LNCAP (cell line): ENCODE results near the gene REX1BD.

Source experiments
- TF ChIP-seq, protein P1 (sequence below): fragments of 450-650 bp; IDR thresholded peaks from 2 replicates; pipeline ENCODE4 v1.5.1; 2017; ENCODE audit warnings: mild to moderate bottlenecking

Gene REX1BD

DNA sequence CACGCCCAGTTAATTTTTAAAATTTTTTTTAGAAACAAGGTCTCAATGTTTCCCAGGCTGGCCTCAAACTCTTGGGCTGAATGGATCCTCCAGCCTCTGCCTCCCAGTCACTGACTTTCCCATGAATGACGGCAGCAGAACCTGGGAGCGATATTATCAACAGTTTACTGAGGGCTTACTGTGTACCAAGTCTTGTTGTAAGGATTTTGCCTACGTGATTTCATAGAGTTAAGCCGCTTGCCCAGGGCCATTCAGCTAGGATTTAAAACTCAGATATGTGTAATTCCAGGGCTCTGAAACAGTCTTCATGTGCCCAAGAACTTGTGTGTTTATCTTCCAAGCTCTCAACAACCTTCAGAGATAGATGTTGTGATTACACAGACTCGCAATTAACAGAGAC lies 37.0 kb upstream of the REX1BD start:
- TF ChIP-seq, protein P1, sequence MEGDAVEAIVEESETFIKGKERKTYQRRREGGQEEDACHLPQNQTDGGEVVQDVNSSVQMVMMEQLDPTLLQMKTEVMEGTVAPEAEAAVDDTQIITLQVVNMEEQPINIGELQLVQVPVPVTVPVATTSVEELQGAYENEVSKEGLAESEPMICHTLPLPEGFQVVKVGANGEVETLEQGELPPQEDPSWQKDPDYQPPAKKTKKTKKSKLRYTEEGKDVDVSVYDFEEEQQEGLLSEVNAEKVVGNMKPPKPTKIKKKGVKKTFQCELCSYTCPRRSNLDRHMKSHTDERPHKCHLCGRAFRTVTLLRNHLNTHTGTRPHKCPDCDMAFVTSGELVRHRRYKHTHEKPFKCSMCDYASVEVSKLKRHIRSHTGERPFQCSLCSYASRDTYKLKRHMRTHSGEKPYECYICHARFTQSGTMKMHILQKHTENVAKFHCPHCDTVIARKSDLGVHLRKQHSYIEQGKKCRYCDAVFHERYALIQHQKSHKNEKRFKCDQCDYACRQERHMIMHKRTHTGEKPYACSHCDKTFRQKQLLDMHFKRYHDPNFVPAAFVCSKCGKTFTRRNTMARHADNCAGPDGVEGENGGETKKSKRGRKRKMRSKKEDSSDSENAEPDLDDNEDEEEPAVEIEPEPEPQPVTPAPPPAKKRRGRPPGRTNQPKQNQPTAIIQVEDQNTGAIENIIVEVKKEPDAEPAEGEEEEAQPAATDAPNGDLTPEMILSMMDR: no peak

GRCh38 chr19:18557411-18558201 lies 31.0 kb upstream of the REX1BD start, which contains the start of gene KXD1:
Gene KXD1 (plus strand): TSS chr19:18557870. CDS start chr19:18562057, 4,187 bp downstream.
- TF ChIP-seq, protein P1: no peak

GRCh38 chr19:18558202-18558555 lies 30.4 kb upstream of the REX1BD start:
- TF ChIP-seq, protein P1: no peak

GRCh38 chr19:18558604-18559003 lies 30.0 kb upstream of the REX1BD start:
- TF ChIP-seq, protein P1: no peak

DNA sequence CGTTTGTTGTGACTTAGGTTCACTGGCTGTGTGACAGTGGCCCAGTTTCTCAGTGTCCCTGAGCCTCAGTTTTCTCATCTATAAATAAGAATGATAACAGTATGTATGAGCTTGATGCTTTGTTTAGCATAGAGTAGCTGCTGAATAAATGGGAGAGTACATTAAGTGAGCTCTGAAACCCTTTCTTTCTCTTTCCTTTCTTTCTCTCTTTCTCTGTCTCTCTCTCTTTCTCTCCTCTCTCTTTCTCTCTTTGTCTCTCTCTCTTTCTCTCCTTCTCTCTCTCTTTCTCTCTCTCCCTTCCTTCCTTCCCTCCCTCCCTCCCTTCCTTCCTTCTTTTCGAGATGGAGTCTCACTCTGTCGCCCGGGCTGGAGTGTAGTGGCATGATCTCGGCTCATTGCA lies 28.9 kb upstream of the REX1BD start:
- TF ChIP-seq, protein P1: no peak

- TF ChIP-seq, protein P1: no peak
These were observed 26.5 kb upstream of the REX1BD start for GRCh38 chr19:18562086-18562485.

DNA sequence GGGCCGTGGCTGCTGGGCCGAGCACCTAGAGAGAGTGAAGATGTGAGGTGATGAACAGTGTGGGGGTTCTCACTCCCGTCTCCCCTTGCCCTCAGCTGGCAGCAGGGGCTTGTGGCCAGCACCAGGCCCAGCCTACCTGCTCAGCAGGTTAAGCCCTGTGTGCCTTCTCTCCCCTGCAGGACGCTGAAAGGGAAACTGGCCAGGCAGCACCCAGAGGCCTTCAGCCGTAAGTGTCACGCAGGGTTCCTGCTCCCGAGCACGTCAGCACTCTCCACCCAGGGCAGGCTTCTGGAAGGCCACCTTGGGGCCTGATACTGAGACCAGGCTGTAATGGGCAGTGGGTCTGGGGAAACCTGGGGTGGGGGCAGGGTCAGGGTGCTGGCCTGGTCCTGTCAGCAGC lies 21.6 kb upstream of the REX1BD start:
- TF ChIP-seq, protein P1: no peak
